ENCODE data around the gene TGFA.

Gene TGFA

DNA sequence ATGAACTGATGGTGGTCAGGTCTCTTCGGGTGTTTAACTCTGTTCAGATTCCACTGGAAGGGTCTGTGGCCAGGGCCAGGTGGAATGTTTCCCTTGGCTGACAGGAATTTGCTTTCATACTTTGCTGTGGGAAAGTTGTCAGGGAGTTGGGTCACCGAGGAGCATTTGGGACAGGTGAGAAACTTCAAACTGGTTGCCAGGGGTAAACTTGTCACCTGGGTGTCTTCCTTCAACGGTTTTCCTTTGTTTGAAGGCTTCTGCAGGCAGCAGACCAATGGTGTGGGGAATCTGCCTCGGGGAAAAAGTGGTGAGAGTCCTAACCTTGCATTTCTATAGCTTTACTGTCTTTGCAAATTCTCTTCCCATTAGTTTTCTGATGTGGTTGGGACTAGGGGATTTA lies 92.2 kb downstream of the TGFA start:
- in situ Hi-C loops (cut with HindIII; ENCODE audit: low sequenced_read_pairs), result no loop called here
- H3K4me3 ChIP-seq (ENCODE audit: low read depth, low read length), result no peak overlapping the region
- TF ChIP-seq, protein P1, sequence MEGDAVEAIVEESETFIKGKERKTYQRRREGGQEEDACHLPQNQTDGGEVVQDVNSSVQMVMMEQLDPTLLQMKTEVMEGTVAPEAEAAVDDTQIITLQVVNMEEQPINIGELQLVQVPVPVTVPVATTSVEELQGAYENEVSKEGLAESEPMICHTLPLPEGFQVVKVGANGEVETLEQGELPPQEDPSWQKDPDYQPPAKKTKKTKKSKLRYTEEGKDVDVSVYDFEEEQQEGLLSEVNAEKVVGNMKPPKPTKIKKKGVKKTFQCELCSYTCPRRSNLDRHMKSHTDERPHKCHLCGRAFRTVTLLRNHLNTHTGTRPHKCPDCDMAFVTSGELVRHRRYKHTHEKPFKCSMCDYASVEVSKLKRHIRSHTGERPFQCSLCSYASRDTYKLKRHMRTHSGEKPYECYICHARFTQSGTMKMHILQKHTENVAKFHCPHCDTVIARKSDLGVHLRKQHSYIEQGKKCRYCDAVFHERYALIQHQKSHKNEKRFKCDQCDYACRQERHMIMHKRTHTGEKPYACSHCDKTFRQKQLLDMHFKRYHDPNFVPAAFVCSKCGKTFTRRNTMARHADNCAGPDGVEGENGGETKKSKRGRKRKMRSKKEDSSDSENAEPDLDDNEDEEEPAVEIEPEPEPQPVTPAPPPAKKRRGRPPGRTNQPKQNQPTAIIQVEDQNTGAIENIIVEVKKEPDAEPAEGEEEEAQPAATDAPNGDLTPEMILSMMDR (IDR thresholded peaks at IDR 0.05; ENCODE audit: low read depth, low read length), result no peak
- no peak for DNase-seq (ENCODE audit: low read depth, low spot score)

DNA sequence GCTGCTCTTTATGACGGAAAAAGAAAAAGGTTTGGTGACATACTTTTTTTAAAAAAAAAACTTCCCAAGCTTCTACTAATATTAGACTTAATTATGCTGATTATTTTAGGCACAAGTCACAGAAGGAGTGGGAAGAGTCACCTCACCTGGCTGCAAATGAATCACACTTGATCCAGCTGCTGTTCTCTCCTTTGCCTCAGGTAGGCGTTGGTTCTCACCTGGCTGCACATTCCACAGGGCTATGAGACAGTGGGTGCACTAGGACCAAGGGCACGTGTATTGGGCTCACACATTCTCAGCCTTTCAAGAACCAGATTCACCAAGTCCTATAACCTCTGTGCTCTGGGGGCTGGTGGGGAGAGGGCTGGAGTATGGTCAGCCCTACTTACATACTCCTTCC lies 93.3 kb downstream of the TGFA start:
- TF ChIP-seq, protein P1 (IDR thresholded peaks at IDR 0.05; ENCODE audit: low read depth, low read length), result no peak
- no peak for DNase-seq (ENCODE audit: low read depth, low spot score)
- H3K4me3 ChIP-seq (ENCODE audit: low read depth, low read length), result no peak overlapping the region
- in situ Hi-C loops (cut with HindIII; ENCODE audit: low sequenced_read_pairs), result no loop called here

DNA sequence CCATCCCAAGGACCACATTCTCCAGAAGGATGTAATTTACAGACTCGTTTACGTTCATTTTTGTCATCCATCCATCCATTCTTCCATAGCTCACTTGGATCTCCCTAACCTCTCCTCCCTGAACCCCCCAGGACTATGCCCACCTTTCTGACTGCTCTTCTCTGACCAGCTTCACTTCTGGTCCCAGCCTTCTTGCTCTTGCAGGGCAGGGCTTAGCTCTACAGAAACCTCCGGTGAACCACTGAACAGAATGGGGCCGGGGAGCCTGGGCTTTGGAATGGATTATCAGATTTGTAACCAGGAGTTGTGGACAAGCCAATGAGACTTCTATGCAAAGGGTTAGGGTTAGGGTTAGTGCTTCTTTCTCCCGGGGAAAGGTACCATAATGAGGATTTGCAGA lies 95.0 kb downstream of the TGFA start:
- no peak overlapping the region for H3K4me3 ChIP-seq (ENCODE audit: low read depth, low read length)
- TF ChIP-seq, protein P1 (IDR thresholded peaks at IDR 0.05; ENCODE audit: low read depth, low read length), result no peak
- in situ Hi-C loops (cut with HindIII; ENCODE audit: low sequenced_read_pairs), result no loop called here
- no peak for DNase-seq (ENCODE audit: low read depth, low spot score)

DNA sequence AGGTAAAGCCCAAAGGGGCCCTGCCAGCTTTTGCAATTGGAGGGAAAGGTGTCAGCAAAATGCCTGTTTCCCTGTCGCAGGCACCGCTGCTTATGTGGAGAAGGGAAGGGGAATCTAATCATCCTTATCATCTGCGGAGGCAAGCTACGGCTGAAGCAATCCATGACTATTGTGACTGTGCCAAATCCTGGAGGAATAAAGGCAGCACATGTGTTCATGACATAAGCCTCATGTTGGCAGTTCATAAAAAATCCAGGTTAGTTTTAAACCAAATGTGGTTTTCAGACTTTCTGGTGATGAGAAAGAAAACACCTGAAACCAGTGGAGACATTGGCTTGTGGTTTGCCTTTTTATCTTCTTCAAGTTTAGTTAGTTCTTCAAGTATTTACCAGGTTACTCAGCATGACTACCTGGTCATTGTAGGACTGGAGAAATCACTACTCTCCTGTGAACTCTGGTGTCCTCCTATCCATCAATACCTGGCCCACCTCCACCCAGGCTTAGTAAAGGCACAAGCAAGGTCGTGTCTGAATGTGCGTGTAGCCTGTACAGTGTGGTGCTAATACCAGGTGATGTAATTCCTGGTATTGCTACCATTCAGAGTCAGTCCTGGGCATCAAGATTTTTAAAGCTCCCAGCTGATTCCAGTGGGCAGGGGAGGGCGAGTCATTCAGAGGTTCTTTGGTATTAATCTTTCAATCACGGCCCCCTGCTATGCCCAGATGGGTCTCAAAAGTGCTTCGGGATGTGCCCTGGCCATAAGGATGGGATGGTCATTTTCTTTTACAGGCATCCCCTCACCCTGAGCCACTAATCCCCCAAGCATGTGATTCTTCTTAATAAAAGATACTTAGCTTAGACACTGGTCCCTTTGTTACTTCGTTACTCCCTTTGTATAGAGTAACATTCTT lies 96.8 kb downstream of the TGFA start:
- H3K4me3 ChIP-seq (ENCODE audit: low read depth, low read length), result no peak overlapping the region
- in situ Hi-C loops (cut with HindIII; ENCODE audit: low sequenced_read_pairs), result no loop called here
- DNase-seq (ENCODE audit: low read depth, low spot score), result no peak
- TF ChIP-seq, protein P1 (IDR thresholded peaks at IDR 0.05; ENCODE audit: low read depth, low read length), result no peak

DNA sequence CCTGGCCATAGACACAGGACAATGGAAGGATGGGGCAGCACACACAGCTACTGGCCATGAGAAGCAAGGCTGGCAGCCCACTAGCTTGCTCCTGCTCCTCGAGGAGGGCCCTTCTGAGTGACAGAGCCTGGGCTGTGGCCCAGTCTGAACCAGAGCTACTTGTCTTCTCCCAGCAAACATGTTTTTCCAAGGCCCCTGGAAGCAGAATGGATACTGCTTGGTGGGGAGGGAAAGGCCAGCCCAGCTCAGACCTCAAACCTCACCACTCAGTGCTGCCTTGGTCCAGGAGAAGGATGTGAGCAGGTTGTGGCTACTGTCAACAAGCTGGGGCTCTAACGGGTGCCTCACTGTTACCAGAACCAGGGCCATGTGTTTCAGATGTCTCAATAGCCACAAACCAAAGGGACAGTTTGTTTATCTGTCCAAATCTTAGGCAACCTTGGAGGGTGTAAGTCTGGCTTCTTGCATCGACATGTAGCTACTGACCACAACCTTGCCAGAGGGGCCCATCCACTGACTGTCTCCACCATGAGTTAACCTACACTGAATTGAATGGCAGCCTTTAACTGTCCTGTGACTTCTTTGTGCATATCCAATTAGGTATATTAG lies 98.6 kb downstream of the TGFA start:
- DNase-seq (ENCODE audit: low read depth, low spot score), result no peak
- no peak overlapping the region for H3K4me3 ChIP-seq (ENCODE audit: low read depth, low read length)
- TF ChIP-seq, protein P1 (IDR thresholded peaks at IDR 0.05; ENCODE audit: low read depth, low read length), result no peak
- in situ Hi-C loops (cut with HindIII; ENCODE audit: low sequenced_read_pairs), result no loop called here

DNA sequence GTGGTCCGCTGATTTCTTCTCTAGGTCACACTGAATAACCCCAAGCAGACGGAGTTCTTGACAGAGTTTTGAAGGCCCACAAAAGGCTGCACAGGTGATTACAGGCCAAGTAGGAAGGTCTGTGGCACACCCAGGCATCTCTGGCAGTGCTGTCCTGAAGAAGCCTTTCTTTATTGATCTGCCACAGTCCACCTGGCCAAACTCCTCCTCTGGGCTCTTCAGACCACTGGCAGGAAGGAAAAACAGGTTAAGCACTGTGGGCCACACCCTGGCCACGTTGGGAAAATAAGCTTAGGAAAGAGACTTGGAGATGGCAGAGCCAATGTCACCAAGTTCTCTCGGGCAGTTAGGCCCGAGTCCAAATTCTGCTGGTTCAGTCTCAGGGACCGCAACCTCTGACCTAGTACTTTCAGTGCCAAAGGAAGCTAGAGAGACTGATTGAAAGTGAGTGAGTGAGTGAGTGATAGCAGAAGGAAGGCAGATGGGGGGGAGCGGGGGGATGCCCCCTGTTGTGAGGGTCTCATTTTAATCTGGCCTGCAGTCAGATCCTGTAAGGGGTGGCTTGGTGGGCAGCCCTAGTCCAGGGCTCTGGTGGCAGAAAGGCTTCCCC lies 102.9 kb downstream of the TGFA start:
- DNase-seq (ENCODE audit: low read depth, low spot score), result no peak
- no peak overlapping the region for H3K4me3 ChIP-seq (ENCODE audit: low read depth, low read length)
- in situ Hi-C loops (cut with HindIII; ENCODE audit: low sequenced_read_pairs), result no loop called here
- TF ChIP-seq, protein P1 (IDR thresholded peaks at IDR 0.05; ENCODE audit: low read depth, low read length), result no peak

All from astrocyte of the spinal cord (primary cell).